Prostate gland (tissue), 2 donors: Measurements from ENCODE around the gene IMPDH2.

ENCODE experiments used
- CTCF ChIP-seq, 4 experiments: fragments of 200-600 bp in 2 of 4; fragments of 450-650 bp in 2 of 4; sonication (generic) in 2 of 4; IDR thresholded peaks; 1 replicate in 3 of 4; 2 replicates in 1 of 4; pipeline ENCODE4 v1.5.1; 2016 to 2019; ENCODE audit warnings: antibody characterized with exemption in 4 of 4, mild to moderate bottlenecking in 2 of 4, moderate library complexity in 2 of 4
- POLR2AphosphoS5 ChIP-seq: sonication (generic); formaldehyde crosslinking; IDR thresholded peaks from one replicate; pipeline ENCODE4 v1.6.1; 2017; ENCODE audit warnings: antibody characterized with exemption

- TF ChIP-seq CTCF (IDR thresholded peaks at IDR 0.05): no peak
- TF ChIP-seq POLR2AphosphoS5: no peak
These were observed 28.0 kb downstream of the IMPDH2 start for GRCh38 chr3:49001155-49001554.
